ENCODE data around the gene PAQR7.
A peak's percentile ranks its signal among the peaks of the same experiment; 100 is the strongest.

Gene PAQR7

DNA sequence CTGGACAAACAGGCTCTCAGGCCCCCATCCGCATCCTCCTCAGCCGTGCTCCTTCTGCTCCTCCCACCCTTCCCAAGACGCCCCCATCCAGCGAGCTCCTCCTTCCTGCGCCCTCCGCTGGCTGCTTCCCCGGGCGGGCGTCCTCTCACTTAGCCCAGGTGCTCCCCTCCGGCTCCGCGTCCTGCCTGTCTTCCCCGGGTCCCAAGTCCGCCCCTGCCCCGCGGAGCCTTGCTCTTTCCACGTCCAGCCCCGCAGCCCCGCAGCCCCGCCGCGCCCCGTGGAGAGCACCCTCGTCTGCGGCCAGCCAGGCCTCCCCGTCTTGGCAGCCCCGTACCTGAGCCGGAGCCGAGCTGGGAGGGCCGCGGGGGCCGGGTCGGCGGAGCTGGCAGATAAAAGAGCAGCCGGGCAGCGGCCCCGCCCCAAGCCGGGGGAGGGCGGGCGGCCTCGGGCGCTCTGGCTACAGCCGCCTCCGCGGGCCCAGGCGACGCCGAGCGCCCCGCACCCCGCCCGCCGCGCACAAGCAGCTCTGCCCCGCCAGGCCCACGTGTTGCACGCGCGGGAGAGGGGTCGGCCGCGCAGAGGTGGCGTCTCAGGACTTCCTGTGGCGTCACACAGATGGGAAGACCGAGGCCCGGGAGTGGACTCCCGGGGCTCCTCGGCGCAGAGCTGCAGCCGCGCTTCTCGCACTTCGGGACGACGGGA is at the start of gene PAQR7:
Gene PAQR7, minus strand, starts transcription at position 555 of the 702 bp plus-strand sequence. CDS start 11,869 bp downstream, outside the sequence.
- peak within 1 kb of the TSS; percentile 26 for H3K27ac Mint-ChIP-seq

DNA sequence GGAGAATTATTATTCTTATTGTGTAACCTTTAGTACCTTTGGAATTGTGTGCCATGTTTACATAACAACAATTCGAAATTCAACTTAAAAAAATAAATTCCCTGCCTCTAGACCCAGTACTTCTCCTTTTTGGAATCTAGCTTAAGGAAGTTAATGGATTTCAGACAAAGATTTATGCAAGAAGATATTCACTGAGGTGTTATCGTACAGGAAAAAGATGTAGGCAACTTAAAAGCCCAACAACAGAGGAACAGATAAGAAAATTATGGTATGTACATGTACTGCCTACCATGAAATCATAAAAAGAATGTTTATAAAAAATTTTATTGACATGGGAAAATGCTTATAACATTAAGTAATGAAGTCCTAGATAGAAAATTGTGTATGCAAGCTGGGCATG is 48.9 kb upstream of the PAQR7 start:
- Mint-ChIP-seq H3K4me3 (no peak overlapping the region), H3K9me3 (no peaks in the 10 kb centered on the region), H3K27me3 (no peaks in the 10 kb centered on the region), H3K27ac (no peak overlapping the region), H3K36me3 (no peaks in the 10 kb centered on the region), H3K4me1 (peaks cover 39% of the 10 kb centered on the region)

More for the DNA sequence above, at the start of gene PAQR7:
- no peaks in the 10 kb centered on the region for H3K27me3 Mint-ChIP-seq
- H3K36me3 Mint-ChIP-seq: no peaks in the 10 kb centered on the region
- peak within 1 kb of the TSS; percentile 85 for H3K4me3 Mint-ChIP-seq
- H3K9me3 Mint-ChIP-seq: no peaks in the 10 kb centered on the region
- H3K4me1 Mint-ChIP-seq: peaks cover 5% of the 10 kb centered on the region

DNA sequence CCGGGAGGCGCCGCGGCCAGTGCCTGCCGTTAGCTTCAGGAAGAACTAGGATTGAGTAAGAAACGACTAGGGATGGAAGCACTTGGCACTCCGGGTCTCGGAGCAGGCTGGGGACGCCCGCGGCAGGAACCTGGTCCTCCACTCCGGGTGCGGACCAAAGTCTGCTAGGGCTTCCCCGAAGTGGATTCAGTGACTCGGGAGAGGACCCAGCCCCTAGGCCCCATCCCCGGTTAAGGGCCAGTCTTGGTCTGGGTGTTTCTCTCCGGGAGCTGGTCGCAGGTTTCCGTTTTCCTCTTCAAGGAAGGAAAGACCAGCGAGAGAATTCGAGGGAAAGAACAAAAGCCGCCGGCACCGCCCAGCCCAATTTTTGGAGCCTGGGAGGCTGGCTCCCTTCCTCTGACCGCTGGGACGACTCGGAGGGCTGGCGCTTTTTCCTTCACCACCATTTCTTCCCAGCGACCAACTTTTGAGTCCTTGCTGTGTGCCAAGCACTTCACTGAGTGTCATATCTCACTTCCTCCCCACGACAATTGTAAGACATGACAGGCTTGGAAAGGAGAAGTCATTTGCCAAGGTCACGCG is 47.6 kb upstream of the PAQR7 start:
- Mint-ChIP-seq H3K4me3 (peak overlapping the region; percentile 85), H3K27me3 (no peaks in the 10 kb centered on the region), H3K27ac (peak overlapping the region; percentile 70), H3K9me3 (no peaks in the 10 kb centered on the region), H3K36me3 (no peaks in the 10 kb centered on the region), H3K4me1 (peaks cover 46% of the 10 kb centered on the region)

DNA sequence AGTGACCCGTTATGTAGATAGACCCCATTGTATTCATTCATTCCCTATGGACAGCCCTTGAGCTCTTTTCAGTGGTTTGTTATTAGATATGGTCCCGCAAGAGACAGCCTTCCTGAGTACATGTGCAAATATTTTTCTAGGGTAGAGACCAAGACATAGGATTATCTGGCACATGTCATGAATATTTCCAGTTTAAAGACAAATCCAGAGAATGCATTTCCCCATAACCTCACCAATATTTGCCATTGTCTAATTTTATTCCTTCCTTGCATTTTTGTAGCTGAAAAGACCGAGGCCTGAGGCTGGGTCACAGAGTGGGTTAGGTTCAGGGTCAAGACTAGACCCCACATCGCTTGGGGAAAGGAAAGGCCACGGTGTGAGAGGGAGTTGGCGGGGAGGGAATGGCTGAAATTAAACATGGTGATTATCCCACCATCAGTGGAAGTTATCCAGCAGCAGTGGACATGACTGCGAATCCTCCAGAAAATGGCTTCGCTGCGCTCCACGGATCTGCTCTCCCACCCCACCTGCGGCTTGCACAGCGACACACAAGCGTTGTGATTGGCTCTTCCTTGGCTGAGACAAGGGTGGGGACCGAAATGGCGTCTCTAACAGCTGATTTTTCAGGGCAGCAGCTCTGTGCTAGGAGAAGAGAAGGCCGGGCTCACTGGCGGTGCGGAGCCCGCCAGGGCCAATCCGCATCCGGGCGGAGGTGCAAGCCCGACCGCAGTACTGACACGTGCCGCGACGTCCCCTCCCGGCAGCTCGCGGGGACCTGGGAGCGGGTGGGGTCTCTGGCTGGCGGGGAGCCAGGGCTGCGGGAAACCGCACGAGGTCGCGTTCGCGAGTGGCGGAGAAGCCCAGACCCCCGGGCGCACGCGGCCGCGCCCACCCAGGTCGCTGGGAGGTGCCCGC is 46.8 kb upstream of the PAQR7 start:
- Mint-ChIP-seq H3K27me3 (no peaks in the 10 kb centered on the region), H3K36me3 (no peaks in the 10 kb centered on the region), H3K4me3 (peak overlapping the region; percentile 85), H3K4me1 (peaks cover 52% of the 10 kb centered on the region), H3K27ac (no peak overlapping the region), H3K9me3 (no peaks in the 10 kb centered on the region)

- Mint-ChIP-seq H3K4me3 (no peak overlapping the region), H3K4me1 (peaks cover 36% of the 10 kb centered on the region), H3K9me3 (no peaks in the 10 kb centered on the region), H3K27me3 (no peaks in the 10 kb centered on the region), H3K27ac (no peak overlapping the region), H3K36me3 (no peaks in the 10 kb centered on the region)
Measured at GRCh38 chr1:25918615-25919014, 43.1 kb upstream of the PAQR7 start.

DNA sequence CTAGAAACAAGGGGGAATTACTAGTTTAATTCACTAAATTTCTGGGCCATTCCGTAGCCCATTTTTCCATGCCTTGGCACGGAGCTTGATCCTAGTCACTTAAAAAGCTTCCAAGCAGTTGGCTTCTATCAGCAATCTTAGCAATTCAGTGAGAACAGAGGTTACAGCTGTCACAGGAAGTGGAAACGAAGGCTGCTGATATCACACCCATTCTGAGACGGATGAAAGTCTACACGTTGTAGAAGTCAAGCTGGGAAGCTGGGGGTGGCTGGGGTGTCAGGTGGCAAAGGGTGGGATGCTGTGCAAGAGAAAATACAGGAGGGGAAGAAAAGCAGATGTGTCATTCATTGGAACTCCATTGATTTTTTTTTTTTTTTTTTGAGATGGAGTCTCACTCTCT is 42.5 kb upstream of the PAQR7 start:
- H3K4me3 Mint-ChIP-seq: peak overlapping the region; percentile 4
- H3K27ac Mint-ChIP-seq: peak overlapping the region; percentile 11
- peaks cover 32% of the 10 kb centered on the region for H3K4me1 Mint-ChIP-seq
- no peaks in the 10 kb centered on the region for H3K9me3 Mint-ChIP-seq
- H3K27me3 Mint-ChIP-seq: no peaks in the 10 kb centered on the region
- H3K36me3 Mint-ChIP-seq: no peaks in the 10 kb centered on the region

GRCh38 chr1:25916460-25916859 is 41.0 kb upstream of the PAQR7 start:
- H3K9me3 Mint-ChIP-seq: no peaks in the 10 kb centered on the region
- H3K27ac Mint-ChIP-seq: peak overlapping the region; percentile 11
- no peaks in the 10 kb centered on the region for H3K36me3 Mint-ChIP-seq
- no peaks in the 10 kb centered on the region for H3K27me3 Mint-ChIP-seq
- H3K4me3 Mint-ChIP-seq: no peak overlapping the region
- H3K4me1 Mint-ChIP-seq: peaks cover 23% of the 10 kb centered on the region

- Mint-ChIP-seq H3K27ac (no peak overlapping the region), H3K27me3 (no peaks in the 10 kb centered on the region), H3K36me3 (no peaks in the 10 kb centered on the region), H3K4me3 (no peak overlapping the region), H3K9me3 (no peaks in the 10 kb centered on the region), H3K4me1 (peaks cover 17% of the 10 kb centered on the region)
Measured at GRCh38 chr1:25914074-25914995, 38.8 kb upstream of the PAQR7 start.

DNA sequence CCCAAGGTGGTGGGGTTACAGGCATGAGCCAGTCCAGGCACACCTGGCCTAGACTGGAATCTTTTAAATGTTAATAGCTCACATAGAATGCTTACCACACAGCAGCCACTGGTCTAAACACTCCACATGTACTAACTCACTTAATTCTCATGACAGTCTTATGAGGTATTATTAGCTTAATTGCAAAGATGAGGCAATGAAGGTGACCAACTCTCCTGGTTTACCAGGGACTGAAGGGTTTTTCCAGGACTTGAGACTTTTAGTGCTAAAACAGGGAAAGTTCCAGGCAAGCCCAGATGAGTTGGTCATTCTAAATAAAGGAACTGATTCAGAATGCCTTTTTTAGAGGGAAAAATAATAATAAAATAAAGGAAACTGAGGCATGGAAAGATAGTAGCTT is 37.7 kb upstream of the PAQR7 start:
- Mint-ChIP-seq H3K36me3 (no peaks in the 10 kb centered on the region), H3K9me3 (no peaks in the 10 kb centered on the region), H3K27ac (no peak overlapping the region), H3K4me1 (peaks cover 12% of the 10 kb centered on the region), H3K27me3 (no peaks in the 10 kb centered on the region), H3K4me3 (no peak overlapping the region)

DNA sequence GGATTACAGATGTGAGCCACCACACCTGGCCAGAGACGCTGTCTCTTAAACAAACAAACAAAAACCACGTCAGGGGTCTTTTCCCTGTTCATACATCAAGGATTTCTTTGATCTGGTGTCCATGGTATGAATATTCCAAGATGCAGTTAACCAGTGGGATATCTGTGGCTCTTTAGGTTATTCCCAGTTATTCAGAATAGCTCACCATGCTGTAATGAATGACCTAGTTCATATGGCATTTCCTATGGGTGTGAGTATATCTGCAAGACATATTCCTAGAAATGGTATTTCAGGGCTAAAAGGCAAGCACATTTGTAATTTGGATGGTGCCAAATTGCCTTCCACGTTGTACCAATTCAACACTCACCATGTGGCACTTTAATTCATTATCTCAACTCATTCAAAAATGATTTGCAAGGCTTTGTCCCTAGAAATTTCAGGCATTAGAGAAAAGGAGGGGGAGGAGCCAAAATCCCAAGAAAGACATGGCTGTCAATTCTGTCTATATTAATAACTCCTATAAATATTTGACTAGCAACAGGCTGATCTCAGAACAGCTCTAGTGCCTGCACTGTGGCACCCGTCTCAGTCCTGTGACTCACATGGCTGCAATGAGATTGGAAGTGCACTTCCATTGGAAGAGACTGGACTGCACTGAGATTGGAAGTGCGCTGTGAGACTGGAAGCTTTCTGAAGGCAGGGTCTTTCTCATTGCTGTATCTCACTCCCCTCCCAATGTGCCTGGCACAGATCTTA is 36.7 kb upstream of the PAQR7 start:
- Mint-ChIP-seq H3K9me3 (no peaks in the 10 kb centered on the region), H3K27ac (no peak overlapping the region), H3K27me3 (no peaks in the 10 kb centered on the region), H3K4me1 (peaks cover 7% of the 10 kb centered on the region), H3K36me3 (no peaks in the 10 kb centered on the region), H3K4me3 (no peak overlapping the region)

GRCh38 chr1:25911162-25911561 is 35.7 kb upstream of the PAQR7 start:
- H3K27ac Mint-ChIP-seq: no peak overlapping the region
- no peaks in the 10 kb centered on the region for H3K36me3 Mint-ChIP-seq
- no peak overlapping the region for H3K4me3 Mint-ChIP-seq
- H3K9me3 Mint-ChIP-seq: no peaks in the 10 kb centered on the region
- no peaks in the 10 kb centered on the region for H3K27me3 Mint-ChIP-seq
- peaks cover 8% of the 10 kb centered on the region for H3K4me1 Mint-ChIP-seq

DNA sequence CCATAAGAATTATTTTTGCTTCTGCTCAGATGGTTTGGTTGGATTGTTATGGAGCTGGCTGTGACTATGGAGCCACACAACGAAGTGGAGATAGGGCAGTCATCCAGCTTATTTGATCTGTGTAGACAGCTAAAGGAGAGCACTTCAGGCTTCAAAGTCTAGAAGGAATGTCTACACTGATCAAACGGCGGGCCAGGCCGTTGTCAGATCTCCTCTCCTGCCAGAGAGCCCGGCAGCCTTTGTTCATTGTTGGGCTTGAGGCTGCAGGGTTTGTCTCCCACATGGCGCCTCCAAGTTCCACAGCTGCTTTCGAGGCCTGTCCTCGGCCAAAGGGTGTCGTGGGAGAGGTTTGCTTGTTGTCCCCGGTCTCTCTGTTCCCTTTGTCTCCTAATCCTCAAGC is 33.5 kb upstream of the PAQR7 start:
- no peaks in the 10 kb centered on the region for H3K9me3 Mint-ChIP-seq
- H3K36me3 Mint-ChIP-seq: no peaks in the 10 kb centered on the region
- H3K27me3 Mint-ChIP-seq: no peaks in the 10 kb centered on the region
- H3K4me3 Mint-ChIP-seq: no peak overlapping the region
- H3K4me1 Mint-ChIP-seq: peaks cover 21% of the 10 kb centered on the region
- peak overlapping the region; percentile 63 for H3K27ac Mint-ChIP-seq

GRCh38 chr1:25908161-25908560 is 32.7 kb upstream of the PAQR7 start:
- Mint-ChIP-seq H3K27me3 (no peaks in the 10 kb centered on the region), H3K27ac (no peak overlapping the region), H3K9me3 (no peaks in the 10 kb centered on the region), H3K4me3 (no peak overlapping the region), H3K36me3 (no peaks in the 10 kb centered on the region), H3K4me1 (peaks cover 26% of the 10 kb centered on the region)

GRCh38 chr1:25907601-25908000 is 32.1 kb upstream of the PAQR7 start:
- Mint-ChIP-seq H3K27ac (no peak overlapping the region), H3K9me3 (no peaks in the 10 kb centered on the region), H3K36me3 (no peaks in the 10 kb centered on the region), H3K27me3 (no peaks in the 10 kb centered on the region), H3K4me3 (peak overlapping the region; percentile 86), H3K4me1 (peaks cover 28% of the 10 kb centered on the region)
